Loucy (cell line): ENCODE results near the gene DACT1.

ENCODE experiments used
- EZH2phosphoT487 ChIP-seq: fragments of 200-600 bp; IDR thresholded peaks from 2 replicates; pipeline ENCODE4 v1.6.1; 2018; ENCODE audit warnings: antibody characterized with exemption, mild to moderate bottlenecking, moderate library complexity, borderline replicate concordance
- TF ChIP-seq, protein P1 (sequence below): fragments of 200-600 bp; sonication (generic); conservative IDR thresholded peaks from 2 replicates; pipeline ENCODE4 v1.5.1; 2014; ENCODE audit warnings: mild to moderate bottlenecking, antibody characterized with exemption, low read length

DNA sequence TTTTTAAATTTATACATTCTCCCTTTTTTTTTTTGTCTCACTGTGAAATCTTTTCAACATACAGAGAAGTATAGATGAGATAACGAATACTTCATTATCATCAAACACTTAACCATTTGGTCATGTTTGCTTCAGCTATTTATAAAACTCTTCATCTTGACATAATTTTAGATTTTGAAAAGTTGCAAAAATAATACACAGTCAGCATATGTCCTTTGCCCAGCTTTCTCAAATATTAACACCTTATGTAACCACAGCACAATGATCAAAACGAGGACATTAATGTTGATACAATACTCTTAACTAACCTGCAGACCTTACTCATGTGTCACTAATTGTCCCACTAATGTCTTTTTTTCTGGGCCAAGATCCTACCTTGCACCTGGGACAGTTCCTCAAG lies 36.0 kb downstream of the DACT1 start:
- TF ChIP-seq, protein P1, sequence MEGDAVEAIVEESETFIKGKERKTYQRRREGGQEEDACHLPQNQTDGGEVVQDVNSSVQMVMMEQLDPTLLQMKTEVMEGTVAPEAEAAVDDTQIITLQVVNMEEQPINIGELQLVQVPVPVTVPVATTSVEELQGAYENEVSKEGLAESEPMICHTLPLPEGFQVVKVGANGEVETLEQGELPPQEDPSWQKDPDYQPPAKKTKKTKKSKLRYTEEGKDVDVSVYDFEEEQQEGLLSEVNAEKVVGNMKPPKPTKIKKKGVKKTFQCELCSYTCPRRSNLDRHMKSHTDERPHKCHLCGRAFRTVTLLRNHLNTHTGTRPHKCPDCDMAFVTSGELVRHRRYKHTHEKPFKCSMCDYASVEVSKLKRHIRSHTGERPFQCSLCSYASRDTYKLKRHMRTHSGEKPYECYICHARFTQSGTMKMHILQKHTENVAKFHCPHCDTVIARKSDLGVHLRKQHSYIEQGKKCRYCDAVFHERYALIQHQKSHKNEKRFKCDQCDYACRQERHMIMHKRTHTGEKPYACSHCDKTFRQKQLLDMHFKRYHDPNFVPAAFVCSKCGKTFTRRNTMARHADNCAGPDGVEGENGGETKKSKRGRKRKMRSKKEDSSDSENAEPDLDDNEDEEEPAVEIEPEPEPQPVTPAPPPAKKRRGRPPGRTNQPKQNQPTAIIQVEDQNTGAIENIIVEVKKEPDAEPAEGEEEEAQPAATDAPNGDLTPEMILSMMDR, result no peak
- TF ChIP-seq EZH2phosphoT487, result no peak
